MM.1S (cell line): ENCODE measurements around the gene CMTM5.

Source experiments
- DNase-seq: peaks from one replicate; pipeline ENCODE4 v3.0.0-alpha.2; 2015
- H2AFZ ChIP-seq: fragments of 300-600 bp; sonication (generic); 2 replicates; pipeline ENCODE4 v1.6.0; 2016; ENCODE audit warnings: antibody characterized with exemption, low read length
- H3F3A ChIP-seq: fragments of 300-600 bp; sonication (generic); 2 replicates; pipeline ENCODE4 v1.6.1; 2016; ENCODE audit warnings: mild to moderate bottlenecking, antibody characterized with exemption, low read length, moderate library complexity, mixed read lengths; ENCODE audit not compliant: insufficient read depth
- H3K27ac ChIP-seq: fragments of 300-600 bp; sonication (generic); 2 replicates; pipeline ENCODE4 v1.5.1; 2016; ENCODE audit warnings: mild to moderate bottlenecking, low read length
- H3K27me3 ChIP-seq: fragments of 300-600 bp; sonication (generic); replicated peaks from 2 replicates; pipeline ENCODE4 v1.6.0; 2016; ENCODE audit warnings: low read length; ENCODE audit not compliant: insufficient read depth
- H3K36me3 ChIP-seq: fragments of 300-600 bp; sonication (generic); replicated peaks from 2 replicates; pipeline ENCODE4 v1.6.1; 2016; ENCODE audit warnings: mild to moderate bottlenecking, low read length, mixed read lengths; ENCODE audit not compliant: insufficient read depth
- H3K4me1 ChIP-seq: fragments of 300-600 bp; sonication (generic); 2 replicates; pipeline ENCODE4 v1.6.1; 2016; ENCODE audit warnings: low read length, mixed read lengths
- H3K4me2 ChIP-seq: fragments of 300-600 bp; sonication (generic); 2 replicates; pipeline ENCODE4 v1.6.0; 2016; ENCODE audit warnings: low read depth, low read length
- H3K4me3 ChIP-seq: fragments of 300-600 bp; sonication (generic); 2 replicates; pipeline ENCODE4 v1.5.1; 2016; ENCODE audit warnings: low read length, mixed read lengths
- H3K79me2 ChIP-seq: fragments of 300-600 bp; sonication (generic); 2 replicates; pipeline ENCODE4 v1.6.1; 2016; ENCODE audit warnings: mixed run types, low read length, mixed read lengths
- H3K9ac ChIP-seq: fragments of 300-600 bp; sonication (generic); 2 replicates; pipeline ENCODE4 v1.6.1; 2016; ENCODE audit warnings: low read length, mixed read lengths
- H3K9me2 ChIP-seq: fragments of 300-600 bp; sonication (generic); replicated peaks from 2 replicates; pipeline ENCODE4 v1.6.1; 2016; ENCODE audit warnings: mild to moderate bottlenecking, low read length, mixed read lengths; ENCODE audit not compliant: insufficient read depth
- H3K9me3 ChIP-seq: fragments of 300-600 bp; sonication (generic); replicated peaks from 2 replicates; pipeline ENCODE4 v1.6.1; 2016; ENCODE audit warnings: mild to moderate bottlenecking, low read length, mixed read lengths; ENCODE audit not compliant: insufficient read depth
- H4K20me1 ChIP-seq: fragments of 300-600 bp; sonication (generic); 2 replicates; pipeline ENCODE4 v1.6.1; 2016; ENCODE audit warnings: mild to moderate bottlenecking, low read length, moderate library complexity, mixed read lengths; ENCODE audit not compliant: insufficient read depth
- CTCF ChIP-seq: fragments of 300-600 bp; sonication (generic); IDR thresholded peaks from 2 replicates; pipeline ENCODE4 v1.5.1; 2016; ENCODE audit warnings: antibody characterized with exemption, low read length, mixed read lengths
- EZH2 ChIP-seq: fragments of 300-600 bp; sonication (generic); optimal IDR thresholded peaks from 2 replicates; pipeline ENCODE3; 2017; ENCODE audit warnings: low read depth, mild to moderate bottlenecking, antibody characterized with exemption, low read length, mixed read lengths
- EZH2phosphoT487 ChIP-seq: fragments of 300-600 bp; sonication (generic); IDR thresholded peaks from 2 replicates; pipeline ENCODE4 v1.6.1; 2018; ENCODE audit warnings: antibody characterized with exemption, low read length

Gene CMTM5

GRCh38 chr14:23403908-23404307, 27.1 kb downstream of the CMTM5 start:
- Histone ChIP-seq H3K9ac (no peak overlapping the region), H3F3A (no peaks in the 10 kb centered on the region), H3K79me2 (no peaks in the 10 kb centered on the region), H3K4me3 (no peak overlapping the region), H4K20me1 (no peaks in the 10 kb centered on the region), H3K9me3 (no peaks in the 10 kb centered on the region), H3K36me3 (no peaks in the 10 kb centered on the region), H3K4me2 (no peak overlapping the region), H3K27ac (no peak overlapping the region), H3K9me2 (no peaks in the 10 kb centered on the region), H3K27me3 (peaks cover 26% of the 10 kb centered on the region), H2AFZ (no peak overlapping the region), H3K4me1 (no peaks in the 10 kb centered on the region)
- TF ChIP-seq EZH2phosphoT487: no peak
- no peak for TF ChIP-seq EZH2
- TF ChIP-seq CTCF: no peak
- DNase-seq: no peak

GRCh38 chr14:23404331-23404900, 27.6 kb downstream of the CMTM5 start:
- no peaks in the 10 kb centered on the region for H3K9me2 ChIP-seq
- H4K20me1 ChIP-seq: no peaks in the 10 kb centered on the region
- no peaks in the 10 kb centered on the region for H3K79me2 ChIP-seq
- H2AFZ ChIP-seq: no peak overlapping the region
- H3F3A ChIP-seq: no peaks in the 10 kb centered on the region
- H3K27me3 ChIP-seq: peaks cover 26% of the 10 kb centered on the region
- no peak for TF ChIP-seq EZH2phosphoT487
- TF ChIP-seq EZH2: no peak
- no peak for TF ChIP-seq CTCF
- no peak overlapping the region for H3K9ac ChIP-seq
- no peaks in the 10 kb centered on the region for H3K4me1 ChIP-seq
- no peak overlapping the region for H3K4me3 ChIP-seq
- no peaks in the 10 kb centered on the region for H3K36me3 ChIP-seq
- no peak overlapping the region for H3K4me2 ChIP-seq
- no peaks in the 10 kb centered on the region for H3K9me3 ChIP-seq
- no peak overlapping the region for H3K27ac ChIP-seq
- no peak for DNase-seq

- H3K9me2 ChIP-seq: no peaks in the 10 kb centered on the region
- H3K9me3 ChIP-seq: no peaks in the 10 kb centered on the region
- H3K36me3 ChIP-seq: no peaks in the 10 kb centered on the region
- no peak overlapping the region for H3K4me2 ChIP-seq
- H4K20me1 ChIP-seq: no peaks in the 10 kb centered on the region
- no peak for TF ChIP-seq EZH2phosphoT487
- TF ChIP-seq EZH2: no peak
- no peak for TF ChIP-seq CTCF
- no peaks in the 10 kb centered on the region for H3F3A ChIP-seq
- no peaks in the 10 kb centered on the region for H3K79me2 ChIP-seq
- no peak for DNase-seq
- no peak overlapping the region for H2AFZ ChIP-seq
- no peak overlapping the region for H3K9ac ChIP-seq
- no peaks in the 10 kb centered on the region for H3K4me1 ChIP-seq
- no peak overlapping the region for H3K27ac ChIP-seq
- H3K27me3 ChIP-seq: peaks cover 26% of the 10 kb centered on the region
- no peak overlapping the region for H3K4me3 ChIP-seq
Measured at GRCh38 chr14:23405096-23405495, 28.2 kb downstream of the CMTM5 start.
